Sigmoid colon (tissue), 4 donors: Measurements from ENCODE around the gene NOVA2.
A peak's percentile ranks its signal among the peaks of the same experiment; 100 is the strongest.

Experiments used
- EP300 ChIP-seq, 4 donors: sonication (generic); formaldehyde crosslinking; IDR thresholded peaks; one replicate each; pipeline ENCODE4 v1.6.1; 2017; ENCODE audit warnings: antibody characterized with exemption in 4 of 4
- POLR2A ChIP-seq, 2 donors: fragments of 450-650 bp; IDR thresholded peaks; one replicate each; pipeline ENCODE4 v1.6.1; 2016; ENCODE audit warnings: antibody characterized with exemption in 2 of 2, mild to moderate bottlenecking in 2 of 2, moderate library complexity in 2 of 2
- POLR2AphosphoS5 ChIP-seq, 4 donors: sonication (generic); formaldehyde crosslinking; IDR thresholded peaks; one replicate each; pipeline ENCODE4 v1.6.1; 2017; ENCODE audit warnings: antibody characterized with exemption in 4 of 4
- TF ChIP-seq, protein P1 (sequence below), 4 experiments: fragments of 450-650 bp in 3 of 4; fragments of 200-600 bp in 1 of 4; IDR thresholded peaks; one replicate each; pipeline ENCODE4 v1.5.1; 2016 to 2019; ENCODE audit warnings: antibody characterized with exemption in 4 of 4, mild to moderate bottlenecking in 3 of 4, moderate library complexity in 2 of 4

DNA sequence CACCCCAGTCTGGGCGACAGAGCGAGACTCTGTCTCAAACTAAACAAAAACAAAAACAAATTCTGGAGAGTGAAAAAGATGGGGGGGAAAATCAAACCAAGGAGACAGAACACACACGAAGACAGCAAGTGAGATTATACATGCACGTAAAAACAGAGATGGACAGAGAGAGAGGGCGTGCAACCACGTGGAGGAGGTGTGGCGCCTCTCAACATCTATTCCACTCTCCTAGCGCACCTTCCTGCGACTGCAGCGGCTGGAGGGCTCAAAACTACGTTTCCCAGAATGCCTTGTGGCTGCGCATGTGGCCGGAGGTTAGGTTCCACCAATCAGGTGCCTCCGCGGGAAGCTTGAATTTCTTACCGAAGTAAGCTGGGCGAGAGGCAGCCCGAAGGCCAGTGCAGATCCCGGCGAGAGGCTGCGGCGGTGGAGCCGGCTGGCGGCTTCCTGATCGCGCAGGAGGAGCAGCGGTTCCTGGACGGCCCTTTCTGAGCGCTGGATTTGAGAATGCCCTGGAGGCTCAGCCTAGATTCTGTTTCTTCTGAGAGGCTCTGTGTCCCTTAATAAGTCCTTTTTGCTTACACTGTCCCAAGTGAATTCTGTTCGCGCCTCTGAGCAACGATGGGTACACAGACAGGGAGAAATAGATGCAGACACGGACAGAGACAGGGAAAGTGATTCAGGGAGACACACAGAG, 46.0 kb downstream of the NOVA2 start:
- TF ChIP-seq POLR2AphosphoS5 (IDR thresholded peaks at IDR 0.05) (peak in 3 of 4 donors; percentile 26 to 49 (median 37)), POLR2A (IDR thresholded peaks at IDR 0.05) (no peak), EP300 (IDR thresholded peaks at IDR 0.05) (no peak)
- TF ChIP-seq, protein P1, sequence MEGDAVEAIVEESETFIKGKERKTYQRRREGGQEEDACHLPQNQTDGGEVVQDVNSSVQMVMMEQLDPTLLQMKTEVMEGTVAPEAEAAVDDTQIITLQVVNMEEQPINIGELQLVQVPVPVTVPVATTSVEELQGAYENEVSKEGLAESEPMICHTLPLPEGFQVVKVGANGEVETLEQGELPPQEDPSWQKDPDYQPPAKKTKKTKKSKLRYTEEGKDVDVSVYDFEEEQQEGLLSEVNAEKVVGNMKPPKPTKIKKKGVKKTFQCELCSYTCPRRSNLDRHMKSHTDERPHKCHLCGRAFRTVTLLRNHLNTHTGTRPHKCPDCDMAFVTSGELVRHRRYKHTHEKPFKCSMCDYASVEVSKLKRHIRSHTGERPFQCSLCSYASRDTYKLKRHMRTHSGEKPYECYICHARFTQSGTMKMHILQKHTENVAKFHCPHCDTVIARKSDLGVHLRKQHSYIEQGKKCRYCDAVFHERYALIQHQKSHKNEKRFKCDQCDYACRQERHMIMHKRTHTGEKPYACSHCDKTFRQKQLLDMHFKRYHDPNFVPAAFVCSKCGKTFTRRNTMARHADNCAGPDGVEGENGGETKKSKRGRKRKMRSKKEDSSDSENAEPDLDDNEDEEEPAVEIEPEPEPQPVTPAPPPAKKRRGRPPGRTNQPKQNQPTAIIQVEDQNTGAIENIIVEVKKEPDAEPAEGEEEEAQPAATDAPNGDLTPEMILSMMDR (IDR thresholded peaks at IDR 0.05), result no peak
